KMS-11 (cell line): Measurements from ENCODE around the gene GOLT1A.

Experiments
- H2AFZ ChIP-seq: fragments of 200-600 bp; sonication (generic); 2 replicates; pipeline ENCODE4 v1.6.1; 2016; ENCODE audit warnings: antibody characterized with exemption, mixed run types, low read depth
- H3K27ac ChIP-seq: fragments of 200-600 bp; sonication (generic); 2 replicates; pipeline ENCODE4 v1.6.1; 2016; ENCODE audit warnings: mild to moderate bottlenecking, mixed run types
- H3K27me3 ChIP-seq: fragments of 200-600 bp; sonication (generic); 2 replicates; pipeline ENCODE4 v1.6.1; 2017; ENCODE audit warnings: mild to moderate bottlenecking, low read depth, mixed run types, moderate library complexity; ENCODE audit not compliant: insufficient read depth
- H3K36me3 ChIP-seq: fragments of 200-600 bp; sonication (generic); 2 replicates; pipeline ENCODE4 v1.6.1; 2017; ENCODE audit warnings: mild to moderate bottlenecking, mixed run types; ENCODE audit not compliant: insufficient read depth
- H3K4me1 ChIP-seq: fragments of 200-600 bp; sonication (generic); 2 replicates; pipeline ENCODE4 v1.6.1; 2016; ENCODE audit warnings: mild to moderate bottlenecking, low read depth, mixed run types; ENCODE audit not compliant: poor library complexity, severe bottlenecking
- H3K4me2 ChIP-seq: fragments of 200-600 bp; sonication (generic); 2 replicates; pipeline ENCODE4 v1.7.0; 2016; ENCODE audit warnings: mild to moderate bottlenecking, mixed run types
- H3K4me3 ChIP-seq: fragments of 200-600 bp; sonication (generic); IDR thresholded peaks from 2 replicates; pipeline ENCODE4 v1.6.1; 2017; ENCODE audit warnings: low read depth, low read length, mixed read lengths; ENCODE audit not compliant: insufficient read depth
- H3K79me2 ChIP-seq: fragments of 200-600 bp; sonication (generic); 2 replicates; pipeline ENCODE4 v1.6.1; 2016; ENCODE audit warnings: low read depth, mixed run types; ENCODE audit not compliant: insufficient read depth
- H3K9ac ChIP-seq: fragments of 200-600 bp; sonication (generic); 2 replicates; pipeline ENCODE4 v1.6.1; 2016; ENCODE audit warnings: mild to moderate bottlenecking, mixed run types
- H4K20me1 ChIP-seq: fragments of 200-600 bp; sonication (generic); 2 replicates; pipeline ENCODE4 v1.6.1; 2016; ENCODE audit warnings: mild to moderate bottlenecking, mixed run types; ENCODE audit not compliant: insufficient read depth
- CTCF ChIP-seq: fragments of 200-600 bp; sonication (generic); conservative IDR thresholded peaks from 2 replicates; pipeline ENCODE4 v1.6.1; 2017; ENCODE audit warnings: low read depth, mild to moderate bottlenecking, antibody characterized with exemption, low read length, moderate library complexity, mixed read lengths

Gene GOLT1A

GRCh38 chr1:204218552-204218951, 4.8 kb upstream of the GOLT1A start:
- no peak overlapping the region for H3K4me3 ChIP-seq
- H3K9ac ChIP-seq: no peak overlapping the region
- no peaks in the 10 kb centered on the region; the same call in 1 of the 2 replicates for H3K27me3 ChIP-seq
- H4K20me1 ChIP-seq: no peaks in the 10 kb centered on the region
- H2AFZ ChIP-seq: no peak overlapping the region
- H3K4me1 ChIP-seq: no peaks in the 10 kb centered on the region
- no peak overlapping the region for H3K4me2 ChIP-seq
- no peak for TF ChIP-seq CTCF
- no peaks in the 10 kb centered on the region for H3K79me2 ChIP-seq
- H3K36me3 ChIP-seq: no peaks in the 10 kb centered on the region
- H3K27ac ChIP-seq: no peak overlapping the region

- Histone ChIP-seq H3K9ac (no peak overlapping the region), H3K4me2 (no peak overlapping the region), H3K4me1 (no peaks in the 10 kb centered on the region), H3K27ac (no peak overlapping the region), H3K79me2 (no peaks in the 10 kb centered on the region), H4K20me1 (no peaks in the 10 kb centered on the region), H3K36me3 (no peaks in the 10 kb centered on the region), H3K4me3 (no peak overlapping the region), H3K27me3 (no peaks in the 10 kb centered on the region; the same call in 1 of the 2 replicates), H2AFZ (no peak overlapping the region)
- TF ChIP-seq CTCF: no peak
These were observed 3.8 kb upstream of the GOLT1A start for GRCh38 chr1:204217648-204218000.

- no peak overlapping the region for H3K4me2 ChIP-seq
These were observed 3.3 kb upstream of the GOLT1A start for GRCh38 chr1:204216880-204217647.

GRCh38 chr1:204216236-204216635, 2.4 kb upstream of the GOLT1A start:
- H3K79me2 ChIP-seq: no peaks in the 10 kb centered on the region

More at GRCh38 chr1:204216880-204217647, 3.3 kb upstream of the GOLT1A start:
- H3K9ac ChIP-seq: no peak overlapping the region
- TF ChIP-seq CTCF: no peak
- no peaks in the 10 kb centered on the region for H3K79me2 ChIP-seq
- H3K4me3 ChIP-seq: no peak overlapping the region
- no peak overlapping the region for H2AFZ ChIP-seq
- no peaks in the 10 kb centered on the region for H3K36me3 ChIP-seq
- no peaks in the 10 kb centered on the region for H3K4me1 ChIP-seq
- H3K27ac ChIP-seq: no peak overlapping the region
- H4K20me1 ChIP-seq: no peaks in the 10 kb centered on the region
- no peaks in the 10 kb centered on the region; the same call in 1 of the 2 replicates for H3K27me3 ChIP-seq

More at GRCh38 chr1:204216236-204216635, 2.4 kb upstream of the GOLT1A start:
- Histone ChIP-seq H3K27ac (no peak overlapping the region), H3K4me3 (no peak overlapping the region), H2AFZ (no peak overlapping the region), H4K20me1 (no peaks in the 10 kb centered on the region), H3K27me3 (no peaks in the 10 kb centered on the region; the same call in 1 of the 2 replicates), H3K36me3 (no peaks in the 10 kb centered on the region), H3K9ac (no peak overlapping the region), H3K4me2 (no peak overlapping the region), H3K4me1 (no peaks in the 10 kb centered on the region)
- TF ChIP-seq CTCF: no peak
